Stimulated activated CD8-positive, alpha-beta memory T cell treated with anti-CD3 and anti-CD28 coated beads, Interleukin-7, amount 100 ng/mL, for 24 hours (primary cell): ENCODE data around the gene DHRS4L2.
"Not testable (repeated sequence)": the region's sequence is repeated elsewhere in the genome, so short reads cannot be mapped to it uniquely, and the experiment has no call there.

Source experiments
- DNase-seq: peaks from one replicate; pipeline ENCODE4 v3.0.0-alpha.2; 2020; ENCODE audit warnings: low read depth

The DHRS4L2 gene

GRCh38 chr14:24018978-24019377 is 30.2 kb downstream of the DHRS4L2 start:
- DNase-seq = not testable (repeated sequence)

- not testable (repeated sequence) for DNase-seq
Measured at GRCh38 chr14:24019944-24020343, 31.2 kb downstream of the DHRS4L2 start.

- DNase-seq = not testable (repeated sequence)
Measured at GRCh38 chr14:24020520-24020919, 31.8 kb downstream of the DHRS4L2 start.

GRCh38 chr14:24024939-24025418 is 36.2 kb downstream of the DHRS4L2 start:
- not testable (repeated sequence) for DNase-seq

- DNase-seq = not testable (repeated sequence)
Measured at GRCh38 chr14:24029687-24030086, 41.0 kb downstream of the DHRS4L2 start.

- not testable (repeated sequence) for DNase-seq
Measured at GRCh38 chr14:24031331-24031730, 42.6 kb downstream of the DHRS4L2 start.

GRCh38 chr14:24032727-24033418 is 44.1 kb downstream of the DHRS4L2 start:
- DNase-seq = no peak

GRCh38 chr14:24035769-24036168 is 47.0 kb downstream of the DHRS4L2 start:
- not testable (repeated sequence) for DNase-seq

- no peak for DNase-seq
Measured at GRCh38 chr14:24036169-24036962, 47.6 kb downstream of the DHRS4L2 start.

- DNase-seq = not testable (repeated sequence)
Measured at GRCh38 chr14:24036963-24037657, 48.4 kb downstream of the DHRS4L2 start.

- no peak for DNase-seq
Measured at GRCh38 chr14:24037658-24038037, 48.9 kb downstream of the DHRS4L2 start.

GRCh38 chr14:24038686-24039085 is 50.0 kb downstream of the DHRS4L2 start:
- DNase-seq = no peak

GRCh38 chr14:24040692-24041091 is 52.0 kb downstream of the DHRS4L2 start:
- no peak for DNase-seq

GRCh38 chr14:24042746-24043145 is 54.0 kb downstream of the DHRS4L2 start:
- no peak for DNase-seq

- not testable (repeated sequence) for DNase-seq
Measured at GRCh38 chr14:24049002-24049401, 60.3 kb downstream of the DHRS4L2 start.

- DNase-seq = not testable (repeated sequence)
Measured at GRCh38 chr14:24050753-24051152, 62.0 kb downstream of the DHRS4L2 start.

- DNase-seq = no peak
Measured at GRCh38 chr14:24051176-24051788, 62.6 kb downstream of the DHRS4L2 start.

GRCh38 chr14:24051789-24052655 is 63.3 kb downstream of the DHRS4L2 start, which contains the start of gene CARMIL3:
CARMIL3 (plus strand) TSS chr14:24052009; CDS start chr14:24052154, 145 bp downstream.
- peak; percentile 30 for DNase-seq

- peak; percentile 43 for DNase-seq
Measured at GRCh38 chr14:24052656-24053547, 64.2 kb downstream of the DHRS4L2 start.
